ENCODE data around the gene ZFAND6.

DNA sequence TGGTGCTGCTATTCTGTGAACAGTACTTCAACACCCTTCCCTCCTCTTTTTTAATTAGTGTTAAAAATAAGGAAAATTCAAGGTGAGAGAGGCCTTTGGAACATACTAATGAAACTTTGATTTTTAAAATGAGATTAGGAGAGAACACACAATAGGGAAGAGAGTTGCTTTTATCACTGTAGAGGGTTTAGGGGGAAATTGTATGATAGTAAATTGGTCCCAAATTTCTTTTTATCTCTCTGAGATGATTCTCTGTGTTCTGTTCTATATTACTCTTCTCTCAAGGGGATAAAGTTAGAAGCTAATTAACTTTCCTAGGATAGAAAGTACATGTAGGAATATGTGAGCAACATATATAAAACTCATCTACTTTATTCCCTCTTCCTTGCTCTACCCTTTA is 40.8 kb downstream of the ZFAND6 start:
- no peak for TF ChIP-seq EZH2 (IDR thresholded peaks at IDR 0.05; ENCODE audit: borderline replicate concordance)
- TF ChIP-seq, protein P1, sequence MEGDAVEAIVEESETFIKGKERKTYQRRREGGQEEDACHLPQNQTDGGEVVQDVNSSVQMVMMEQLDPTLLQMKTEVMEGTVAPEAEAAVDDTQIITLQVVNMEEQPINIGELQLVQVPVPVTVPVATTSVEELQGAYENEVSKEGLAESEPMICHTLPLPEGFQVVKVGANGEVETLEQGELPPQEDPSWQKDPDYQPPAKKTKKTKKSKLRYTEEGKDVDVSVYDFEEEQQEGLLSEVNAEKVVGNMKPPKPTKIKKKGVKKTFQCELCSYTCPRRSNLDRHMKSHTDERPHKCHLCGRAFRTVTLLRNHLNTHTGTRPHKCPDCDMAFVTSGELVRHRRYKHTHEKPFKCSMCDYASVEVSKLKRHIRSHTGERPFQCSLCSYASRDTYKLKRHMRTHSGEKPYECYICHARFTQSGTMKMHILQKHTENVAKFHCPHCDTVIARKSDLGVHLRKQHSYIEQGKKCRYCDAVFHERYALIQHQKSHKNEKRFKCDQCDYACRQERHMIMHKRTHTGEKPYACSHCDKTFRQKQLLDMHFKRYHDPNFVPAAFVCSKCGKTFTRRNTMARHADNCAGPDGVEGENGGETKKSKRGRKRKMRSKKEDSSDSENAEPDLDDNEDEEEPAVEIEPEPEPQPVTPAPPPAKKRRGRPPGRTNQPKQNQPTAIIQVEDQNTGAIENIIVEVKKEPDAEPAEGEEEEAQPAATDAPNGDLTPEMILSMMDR (IDR thresholded peaks at IDR 0.05; ENCODE audit: poor library complexity), result no peak
- TF ChIP-seq EZH2phosphoT487 (IDR thresholded peaks at IDR 0.05; ENCODE audit: low read depth, severe bottlenecking, unreplicated experiment), result no peak
